Measurements from ENCODE around the gene ATXN1. TPM values are rescaled to one million over a fixed set of nuclear protein-coding genes. Genes with fewer than 3 reads are reported as not detected.

Gene ATXN1
- total RNA-seq, 1 donor from 2014 or later: 15.5 TPM

DNA sequence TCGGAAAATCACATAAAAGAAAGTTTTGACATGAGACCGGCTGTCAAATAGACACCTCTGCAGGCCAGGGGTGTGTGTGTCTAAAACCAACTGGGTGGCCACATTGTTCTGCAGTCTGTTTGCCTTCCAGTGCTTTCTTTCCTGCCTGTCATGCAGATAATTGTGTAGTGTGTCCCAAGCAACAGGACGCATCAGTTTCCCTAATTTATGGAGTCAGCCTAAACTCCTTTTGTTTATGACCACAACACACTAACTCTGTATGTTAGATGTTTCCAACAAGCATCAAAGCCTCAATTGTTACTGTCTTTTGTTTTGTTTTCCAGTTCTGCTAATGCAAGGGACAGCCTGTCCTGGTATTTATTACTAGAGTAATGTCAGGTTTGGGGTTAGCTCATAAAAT lies 205.7 kb downstream of the ATXN1 start:
- peaks cover 4% of the 10 kb centered on the region for H3K27me3 Mint-ChIP-seq (ENCODE audit: unreplicated experiment)
- H3K4me1 Mint-ChIP-seq (ENCODE audit: low read depth, unreplicated experiment): no peaks in the 10 kb centered on the region
- no peak for DNase-seq
- no peak overlapping the region for H3K4me3 Mint-ChIP-seq (ENCODE audit: unreplicated experiment)
- no peak overlapping the region for H3K27ac Mint-ChIP-seq (ENCODE audit: unreplicated experiment)
- no peaks in the 10 kb centered on the region for H3K36me3 Mint-ChIP-seq (ENCODE audit: unreplicated experiment)
- TF ChIP-seq, protein P1, sequence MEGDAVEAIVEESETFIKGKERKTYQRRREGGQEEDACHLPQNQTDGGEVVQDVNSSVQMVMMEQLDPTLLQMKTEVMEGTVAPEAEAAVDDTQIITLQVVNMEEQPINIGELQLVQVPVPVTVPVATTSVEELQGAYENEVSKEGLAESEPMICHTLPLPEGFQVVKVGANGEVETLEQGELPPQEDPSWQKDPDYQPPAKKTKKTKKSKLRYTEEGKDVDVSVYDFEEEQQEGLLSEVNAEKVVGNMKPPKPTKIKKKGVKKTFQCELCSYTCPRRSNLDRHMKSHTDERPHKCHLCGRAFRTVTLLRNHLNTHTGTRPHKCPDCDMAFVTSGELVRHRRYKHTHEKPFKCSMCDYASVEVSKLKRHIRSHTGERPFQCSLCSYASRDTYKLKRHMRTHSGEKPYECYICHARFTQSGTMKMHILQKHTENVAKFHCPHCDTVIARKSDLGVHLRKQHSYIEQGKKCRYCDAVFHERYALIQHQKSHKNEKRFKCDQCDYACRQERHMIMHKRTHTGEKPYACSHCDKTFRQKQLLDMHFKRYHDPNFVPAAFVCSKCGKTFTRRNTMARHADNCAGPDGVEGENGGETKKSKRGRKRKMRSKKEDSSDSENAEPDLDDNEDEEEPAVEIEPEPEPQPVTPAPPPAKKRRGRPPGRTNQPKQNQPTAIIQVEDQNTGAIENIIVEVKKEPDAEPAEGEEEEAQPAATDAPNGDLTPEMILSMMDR (IDR thresholded peaks at IDR 0.05; ENCODE audit: partially characterized antibody, unreplicated experiment): no peak
- H3K9me3 Mint-ChIP-seq (ENCODE audit: unreplicated experiment): peaks cover 4% of the 10 kb centered on the region

DNA sequence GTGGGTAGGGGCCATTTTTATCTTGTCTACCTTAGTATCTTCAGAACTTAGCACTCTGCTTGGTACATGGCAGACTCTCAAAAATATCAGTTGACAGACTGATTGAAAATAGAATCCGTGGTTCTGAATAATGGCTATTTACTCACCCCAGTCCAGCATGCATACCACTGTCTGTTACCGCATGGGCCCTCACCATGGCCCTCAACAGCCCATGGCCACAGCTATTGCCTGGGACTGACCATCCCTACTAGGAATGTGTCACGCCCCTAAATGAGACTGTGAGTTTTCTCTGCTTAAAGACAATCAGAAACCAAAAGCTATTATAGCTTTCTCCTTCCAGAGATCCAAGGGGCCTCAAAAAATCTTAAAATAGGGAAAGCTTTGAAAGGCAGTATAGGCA lies 207.7 kb downstream of the ATXN1 start:
- TF ChIP-seq, protein P1 (IDR thresholded peaks at IDR 0.05; ENCODE audit: partially characterized antibody, unreplicated experiment): no peak
- peaks cover 4% of the 10 kb centered on the region for H3K27me3 Mint-ChIP-seq (ENCODE audit: unreplicated experiment)
- H3K27ac Mint-ChIP-seq (ENCODE audit: unreplicated experiment): no peak overlapping the region
- no peak overlapping the region for H3K4me3 Mint-ChIP-seq (ENCODE audit: unreplicated experiment)
- DNase-seq: no peak
- H3K36me3 Mint-ChIP-seq (ENCODE audit: unreplicated experiment): no peaks in the 10 kb centered on the region
- H3K4me1 Mint-ChIP-seq (ENCODE audit: low read depth, unreplicated experiment): no peaks in the 10 kb centered on the region
- peaks cover 5% of the 10 kb centered on the region for H3K9me3 Mint-ChIP-seq (ENCODE audit: unreplicated experiment)

DNA sequence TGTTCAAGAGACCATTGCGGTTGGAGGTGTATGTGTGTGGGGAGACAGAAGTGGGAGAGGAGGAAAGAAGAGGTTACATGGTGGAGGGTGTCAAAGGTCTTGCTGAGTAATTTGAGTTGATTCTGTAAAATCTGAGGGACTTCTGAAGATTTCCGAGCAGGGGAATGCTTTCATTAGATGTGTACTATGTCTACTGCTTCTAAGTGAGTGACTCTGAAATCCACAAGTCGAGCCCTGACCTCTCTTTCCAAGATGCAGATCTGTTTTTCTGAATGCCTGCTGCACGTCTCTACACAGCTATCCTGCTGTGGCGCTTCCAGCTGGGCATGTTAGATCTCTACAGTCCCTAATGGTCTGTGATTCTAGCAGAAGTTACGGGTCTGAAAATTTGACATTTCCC lies 209.8 kb downstream of the ATXN1 start:
- no peaks in the 10 kb centered on the region for H3K4me1 Mint-ChIP-seq (ENCODE audit: low read depth, unreplicated experiment)
- H3K27me3 Mint-ChIP-seq (ENCODE audit: unreplicated experiment): peaks cover 4% of the 10 kb centered on the region
- DNase-seq: no peak
- H3K36me3 Mint-ChIP-seq (ENCODE audit: unreplicated experiment): no peaks in the 10 kb centered on the region
- TF ChIP-seq, protein P1 (IDR thresholded peaks at IDR 0.05; ENCODE audit: partially characterized antibody, unreplicated experiment): no peak
- H3K4me3 Mint-ChIP-seq (ENCODE audit: unreplicated experiment): no peak overlapping the region
- no peak overlapping the region for H3K27ac Mint-ChIP-seq (ENCODE audit: unreplicated experiment)
- H3K9me3 Mint-ChIP-seq (ENCODE audit: unreplicated experiment): peaks cover 5% of the 10 kb centered on the region

DNA sequence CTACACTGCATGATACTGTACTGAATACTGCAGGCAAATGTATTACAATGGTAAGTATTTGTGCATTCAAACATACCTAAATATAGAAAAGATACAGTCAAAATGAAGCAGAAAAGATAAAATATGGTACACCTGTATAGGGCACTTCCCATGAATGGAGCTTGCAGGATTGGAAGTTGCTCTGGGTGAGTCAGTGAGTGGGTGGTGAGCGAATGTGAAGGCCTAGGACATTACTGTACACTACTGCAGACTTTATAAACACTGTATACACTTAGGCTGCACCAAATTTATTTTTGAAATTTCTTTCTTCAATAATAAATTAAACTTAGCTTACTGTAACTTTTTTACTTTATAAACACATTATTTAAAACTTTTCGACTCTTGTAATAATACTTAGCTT lies 213.1 kb downstream of the ATXN1 start:
- Mint-ChIP-seq H3K36me3 (ENCODE audit: unreplicated experiment) (no peaks in the 10 kb centered on the region), H3K27ac (ENCODE audit: unreplicated experiment) (no peak overlapping the region), H3K27me3 (ENCODE audit: unreplicated experiment) (no peaks in the 10 kb centered on the region), H3K9me3 (ENCODE audit: unreplicated experiment) (peaks cover 2% of the 10 kb centered on the region), H3K4me1 (ENCODE audit: low read depth, unreplicated experiment) (no peaks in the 10 kb centered on the region), H3K4me3 (ENCODE audit: unreplicated experiment) (no peak overlapping the region)
- DNase-seq: no peak
- TF ChIP-seq, protein P1 (IDR thresholded peaks at IDR 0.05; ENCODE audit: partially characterized antibody, unreplicated experiment): no peak

DNA sequence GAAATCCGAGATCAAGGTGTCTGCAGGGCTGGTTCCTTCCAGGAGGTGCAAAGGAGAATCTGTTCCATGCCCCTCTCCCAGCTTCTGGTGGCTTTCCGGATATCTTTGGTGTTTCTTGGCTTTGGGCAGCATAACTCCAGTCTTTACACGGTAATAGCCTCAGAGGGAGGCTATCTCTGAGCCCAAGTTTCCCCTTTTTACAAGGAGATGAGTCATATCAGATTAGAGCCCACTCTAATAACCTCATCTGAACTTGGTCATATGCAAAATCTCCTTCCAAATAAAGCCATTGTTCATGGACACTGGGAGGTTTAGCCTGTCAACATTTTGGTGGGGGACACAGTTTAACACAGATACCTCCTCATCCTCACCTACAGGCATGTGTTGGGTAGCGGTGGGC lies 213.7 kb downstream of the ATXN1 start:
- H3K36me3 Mint-ChIP-seq (ENCODE audit: unreplicated experiment): no peaks in the 10 kb centered on the region
- H3K27ac Mint-ChIP-seq (ENCODE audit: unreplicated experiment): no peak overlapping the region
- no peaks in the 10 kb centered on the region for H3K4me1 Mint-ChIP-seq (ENCODE audit: low read depth, unreplicated experiment)
- peaks cover 2% of the 10 kb centered on the region for H3K9me3 Mint-ChIP-seq (ENCODE audit: unreplicated experiment)
- no peaks in the 10 kb centered on the region for H3K27me3 Mint-ChIP-seq (ENCODE audit: unreplicated experiment)
- no peak overlapping the region for H3K4me3 Mint-ChIP-seq (ENCODE audit: unreplicated experiment)
- no peak for DNase-seq
- TF ChIP-seq, protein P1 (IDR thresholded peaks at IDR 0.05; ENCODE audit: partially characterized antibody, unreplicated experiment): no peak
